Fibroblast of skin of abdomen (primary cell): ENCODE data around the gene SH2D7.
A peak's percentile ranks its signal among the peaks of the same experiment; 100 is the strongest.
"Not testable (repeated sequence)": the region's sequence is repeated elsewhere in the genome, so short reads cannot be mapped to it uniquely, and the experiment has no call there.

Experiments
- DNase-seq: peaks from one replicate; pipeline ENCODE4 v3.0.0-alpha.2; 2013

SH2D7 gene

GRCh38 chr15:78146425-78147154 is 54.2 kb downstream of the SH2D7 start:
- no peak for DNase-seq

DNA sequence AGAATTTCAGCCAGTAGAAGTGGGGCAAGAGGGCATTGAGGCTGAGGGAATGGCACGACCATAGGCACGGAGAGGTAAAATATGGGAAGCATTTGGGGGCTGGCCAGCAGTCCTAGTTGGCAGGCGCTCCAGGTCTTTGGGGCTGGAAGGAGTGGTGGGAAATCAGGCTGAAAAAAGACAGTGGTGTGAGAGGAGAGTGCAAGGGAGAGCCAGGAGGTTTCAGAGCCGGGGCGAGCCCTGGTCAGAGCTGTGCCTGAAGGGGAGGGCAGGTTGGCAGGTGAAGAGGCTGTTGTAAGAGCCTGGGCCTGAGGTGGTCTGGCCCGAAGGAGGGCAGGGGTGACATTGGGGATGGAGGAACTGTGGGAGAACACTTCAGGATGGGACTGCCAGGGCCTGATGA is 55.2 kb downstream of the SH2D7 start:
- no peak for DNase-seq

GRCh38 chr15:78148392-78149067 is 56.2 kb downstream of the SH2D7 start:
- DNase-seq = no peak

GRCh38 chr15:78149068-78149804 is 56.9 kb downstream of the SH2D7 start, which contains the start of gene IDH3A:
Gene IDH3A (plus strand): TSS chr15:78149362. CDS start chr15:78149404, 42 bp downstream.
- peak; percentile 97 for DNase-seq

DNA sequence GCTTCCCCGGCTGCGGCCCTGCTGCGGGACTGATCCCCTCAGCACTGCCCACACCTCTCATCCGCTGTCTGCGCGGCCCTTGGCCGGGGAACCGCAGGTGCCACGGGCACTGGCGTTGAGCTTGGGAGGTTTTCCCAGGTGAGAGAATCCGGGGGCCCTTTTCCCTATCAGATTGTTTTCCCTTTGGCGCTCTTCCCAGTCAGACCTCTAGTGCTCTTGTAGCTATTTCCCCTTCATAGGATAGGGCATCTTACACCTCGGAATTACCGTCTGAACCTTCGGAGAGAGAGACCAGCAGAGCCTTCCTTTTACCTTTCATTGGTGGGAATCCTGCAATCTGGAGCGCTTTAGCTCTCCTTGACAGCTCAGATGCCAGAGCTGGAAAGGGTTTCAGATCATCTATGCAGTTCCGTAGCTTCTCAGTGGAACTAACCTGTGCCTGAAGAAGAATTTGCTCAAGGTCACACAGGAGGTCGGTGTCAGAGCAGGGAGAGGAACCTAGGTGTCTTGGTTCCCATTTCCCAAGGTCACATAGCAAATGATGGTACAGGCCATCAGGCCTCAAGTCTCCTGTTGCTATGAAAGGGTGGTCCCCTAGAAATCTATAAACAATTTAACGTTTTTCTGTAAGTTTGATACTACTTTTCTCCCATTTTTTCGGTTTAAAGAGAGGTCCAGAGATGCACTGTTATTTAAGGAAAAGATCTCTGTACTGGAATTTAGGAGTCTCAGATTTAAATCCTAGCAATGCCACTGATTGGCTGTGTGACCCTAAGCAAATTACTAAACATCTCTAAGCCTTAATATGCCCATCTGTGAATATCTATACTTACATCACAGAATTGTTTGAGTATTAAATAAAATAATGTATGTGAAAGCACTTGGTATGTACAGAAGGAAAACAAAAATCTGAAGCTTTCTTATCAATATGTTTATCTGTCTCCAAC is 57.7 kb downstream of the SH2D7 start:
- DNase-seq = no peak

- not testable (repeated sequence) for DNase-seq
Measured at GRCh38 chr15:78151075-78151474, 58.7 kb downstream of the SH2D7 start.
